Upper lobe of right lung (tissue), 1 donor: Measurements from ENCODE around the gene MBTPS2. TPM values are rescaled to one million over a fixed set of nuclear protein-coding genes. Genes with fewer than 3 reads are reported as not detected.

Source experiments
- ATAC-seq: fragments of 200-7000 bp; cut with Tn5 transposase; one replicate; pipeline ENCODE4 v1.9.1; 2020; ENCODE audit warnings: mild to moderate bottlenecking, moderate library complexity
- DNase-seq: peaks from one replicate; pipeline ENCODE4 v3.0.0-alpha.2; 2020
- H3K27ac ChIP-seq: fragments of 200-600 bp; one replicate; pipeline ENCODE4 v1.8.0; 2022
- H3K27me3 ChIP-seq: fragments of 200-600 bp; one replicate; pipeline ENCODE4 v1.8.0; 2022; ENCODE audit warnings: mild to moderate bottlenecking
- H3K36me3 ChIP-seq: fragments of 200-600 bp; one replicate; pipeline ENCODE4 v1.8.0; 2022
- H3K4me1 ChIP-seq: fragments of 200-600 bp; one replicate; pipeline ENCODE4 v1.8.0; 2022
- H3K4me3 ChIP-seq: fragments of 200-600 bp; one replicate; pipeline ENCODE4 v1.8.0; 2022; ENCODE audit warnings: mild to moderate bottlenecking
- H3K9me3 ChIP-seq: fragments of 200-600 bp; one replicate; pipeline ENCODE4 v1.8.0; 2022
- intact Hi-C: fragments of 100-400 bp; cut with DNase I; formaldehyde crosslinking; loops from one replicate; pipeline ENCODE4 v1.11.0; 2022
- total RNA-seq: library from RNA; stranded (reverse); fragmentation: NEBNext Ultra II Directional; extraction: Animal tissue kit (Norgen Biotek cat#: 25700); gene quantifications from one replicate; pipeline ENCODE4 v1.2.1, GENCODE V29; 2021
- TF ChIP-seq, protein P1 (sequence below): fragments of 200-600 bp; IDR thresholded peaks from one replicate; pipeline ENCODE4 v1.8.0; 2022; ENCODE audit warnings: antibody characterized with exemption
- donor health status: DM: no; HTN: yes; CAD: no; lungs with severe emphysema.

The MBTPS2 gene
- total RNA-seq, 1 donor from 2014 or later = 12.6 TPM

DNA sequence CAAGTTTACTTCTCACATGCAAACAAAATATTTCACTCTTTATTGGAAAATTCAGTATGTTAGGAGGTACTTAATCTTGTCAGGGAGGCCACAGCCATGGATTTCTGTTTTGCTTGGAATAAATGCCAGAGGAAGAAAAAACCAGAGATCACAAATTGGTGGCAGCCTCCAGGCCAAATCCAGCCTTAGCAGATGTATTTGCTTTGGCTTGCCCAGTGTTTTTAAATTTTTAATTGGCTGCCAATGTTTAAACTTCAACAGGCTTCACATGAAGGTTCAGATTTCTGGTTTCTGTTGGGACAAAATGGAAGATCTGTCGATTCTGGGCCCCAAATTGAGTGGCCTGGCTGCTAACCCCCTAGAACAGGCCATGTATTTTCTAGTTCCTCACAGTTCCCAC is 35.6 kb downstream of the MBTPS2 start:
- DNase-seq (no peak), ATAC-seq (no peak)
- Histone ChIP-seq H3K4me1 (no peaks in the 10 kb centered on the region), H3K27ac (no peak overlapping the region), H3K4me3 (no peak overlapping the region), H3K36me3 (no peaks in the 10 kb centered on the region), H3K27me3 (no peaks in the 10 kb centered on the region), H3K9me3 (no peaks in the 10 kb centered on the region)
- intact Hi-C loops = no loop called here
- TF ChIP-seq, protein P1, sequence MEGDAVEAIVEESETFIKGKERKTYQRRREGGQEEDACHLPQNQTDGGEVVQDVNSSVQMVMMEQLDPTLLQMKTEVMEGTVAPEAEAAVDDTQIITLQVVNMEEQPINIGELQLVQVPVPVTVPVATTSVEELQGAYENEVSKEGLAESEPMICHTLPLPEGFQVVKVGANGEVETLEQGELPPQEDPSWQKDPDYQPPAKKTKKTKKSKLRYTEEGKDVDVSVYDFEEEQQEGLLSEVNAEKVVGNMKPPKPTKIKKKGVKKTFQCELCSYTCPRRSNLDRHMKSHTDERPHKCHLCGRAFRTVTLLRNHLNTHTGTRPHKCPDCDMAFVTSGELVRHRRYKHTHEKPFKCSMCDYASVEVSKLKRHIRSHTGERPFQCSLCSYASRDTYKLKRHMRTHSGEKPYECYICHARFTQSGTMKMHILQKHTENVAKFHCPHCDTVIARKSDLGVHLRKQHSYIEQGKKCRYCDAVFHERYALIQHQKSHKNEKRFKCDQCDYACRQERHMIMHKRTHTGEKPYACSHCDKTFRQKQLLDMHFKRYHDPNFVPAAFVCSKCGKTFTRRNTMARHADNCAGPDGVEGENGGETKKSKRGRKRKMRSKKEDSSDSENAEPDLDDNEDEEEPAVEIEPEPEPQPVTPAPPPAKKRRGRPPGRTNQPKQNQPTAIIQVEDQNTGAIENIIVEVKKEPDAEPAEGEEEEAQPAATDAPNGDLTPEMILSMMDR = no peak

DNA sequence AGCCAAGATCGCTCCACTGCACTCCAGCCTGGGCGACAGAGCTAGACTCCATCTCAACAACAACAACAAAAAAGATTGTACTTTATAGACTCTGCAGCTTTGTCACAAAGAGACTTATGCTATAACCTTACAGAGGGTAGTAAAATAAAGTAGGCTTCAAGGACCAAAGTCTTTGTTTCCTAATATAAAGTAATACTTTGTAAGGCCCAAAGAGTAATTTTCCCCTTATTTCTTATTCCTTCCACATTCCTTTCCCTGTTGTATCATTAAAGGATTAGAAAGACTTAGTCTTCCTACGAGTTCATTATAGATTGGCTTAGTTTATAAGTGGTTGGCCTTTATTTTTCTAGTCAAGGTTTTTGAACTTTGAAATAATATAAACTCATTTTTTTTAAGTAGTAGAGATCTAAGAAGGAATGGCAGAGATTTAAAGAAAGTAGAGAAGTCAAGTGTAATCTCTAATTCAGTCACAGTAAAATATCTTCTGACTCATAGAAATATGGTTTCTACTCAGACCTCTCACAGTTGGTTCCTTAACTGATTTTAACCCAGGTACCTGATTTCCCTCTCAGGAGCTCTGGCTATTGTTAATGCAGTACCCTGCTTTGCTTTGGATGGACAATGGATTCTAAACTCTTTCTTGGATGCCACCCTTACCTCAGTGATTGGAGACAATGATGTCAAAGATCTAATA is 42.6 kb downstream of the MBTPS2 start:
- Histone ChIP-seq H3K27me3 (no peaks in the 10 kb centered on the region), H3K9me3 (no peaks in the 10 kb centered on the region), H3K27ac (no peak overlapping the region), H3K36me3 (no peaks in the 10 kb centered on the region), H3K4me1 (no peaks in the 10 kb centered on the region), H3K4me3 (no peak overlapping the region)
- intact Hi-C loops = no loop called here
- TF ChIP-seq, protein P1 = no peak
- no peak for DNase-seq
- no peak for ATAC-seq

DNA sequence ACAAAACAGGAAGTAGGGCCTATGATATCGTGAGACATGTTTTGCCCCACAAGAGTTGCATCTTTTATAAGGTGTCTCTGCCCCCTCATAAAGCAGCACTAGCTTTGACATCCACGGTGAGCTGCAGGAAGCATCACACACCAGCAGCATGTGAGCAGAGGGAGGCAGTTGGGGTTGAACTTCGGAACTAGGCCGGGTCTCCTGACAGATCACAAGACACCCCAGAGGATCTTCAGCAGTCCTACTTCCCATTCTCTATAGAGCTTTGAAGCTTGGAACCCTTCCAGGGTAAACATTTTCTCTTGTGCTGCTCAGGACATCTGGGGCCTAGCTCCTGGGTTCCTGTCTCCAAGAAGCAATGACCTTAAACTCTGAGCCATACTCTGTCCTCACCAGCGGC is 43.8 kb downstream of the MBTPS2 start:
- Histone ChIP-seq H3K4me1 (no peaks in the 10 kb centered on the region), H3K4me3 (no peak overlapping the region), H3K27ac (no peak overlapping the region), H3K9me3 (no peaks in the 10 kb centered on the region), H3K27me3 (no peaks in the 10 kb centered on the region), H3K36me3 (no peaks in the 10 kb centered on the region)
- ATAC-seq = peak; percentile 77
- intact Hi-C loops = no loop called here
- no peak for DNase-seq
- TF ChIP-seq, protein P1 = no peak

DNA sequence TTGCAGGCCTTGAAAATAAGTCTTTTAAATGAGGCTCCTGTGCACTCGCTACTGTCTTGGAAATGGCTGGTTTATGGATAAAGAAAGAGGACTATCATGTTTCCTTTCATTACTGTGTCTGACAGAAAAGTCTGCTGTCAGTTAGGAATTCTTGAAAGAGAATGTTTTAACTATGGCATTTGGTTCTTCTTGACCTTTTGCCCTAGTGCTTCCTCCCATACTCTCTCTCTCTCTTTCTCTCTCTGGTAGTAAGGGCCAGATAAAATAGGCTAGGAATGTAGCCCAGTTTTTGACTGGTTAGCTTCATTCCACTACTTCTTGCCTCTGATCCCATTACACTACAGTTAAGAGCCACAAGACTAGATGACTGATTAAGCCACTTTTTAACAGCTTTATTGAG is 46.2 kb downstream of the MBTPS2 start:
- intact Hi-C loops = no loop called here
- Histone ChIP-seq H3K4me1 (no peaks in the 10 kb centered on the region), H3K9me3 (no peaks in the 10 kb centered on the region), H3K27ac (no peak overlapping the region), H3K4me3 (no peak overlapping the region), H3K27me3 (no peaks in the 10 kb centered on the region), H3K36me3 (no peaks in the 10 kb centered on the region)
- TF ChIP-seq, protein P1 = no peak
- ATAC-seq (no peak), DNase-seq (no peak)

DNA sequence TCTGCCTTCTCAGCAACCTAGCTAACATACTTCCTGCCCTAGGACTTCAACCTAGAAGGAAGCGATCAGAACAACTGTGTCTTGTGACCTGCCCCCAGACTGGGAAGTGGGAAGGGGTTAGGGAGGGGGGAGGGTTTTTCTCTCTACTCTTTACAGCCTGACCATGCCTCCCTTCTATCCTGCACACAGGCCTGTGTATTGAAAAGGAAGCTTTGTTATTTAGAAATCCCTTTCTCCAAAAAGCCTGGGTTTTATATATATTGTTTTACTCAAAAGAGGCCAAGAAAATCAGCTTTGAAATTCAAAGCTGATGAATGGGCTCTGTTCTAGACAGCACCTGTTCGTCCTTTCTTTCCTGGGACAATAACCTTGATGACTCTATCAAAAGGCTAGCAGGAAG is 65.9 kb downstream of the MBTPS2 start:
- TF ChIP-seq, protein P1 = no peak
- H3K36me3 ChIP-seq = no peaks in the 10 kb centered on the region
- no peaks in the 10 kb centered on the region for H3K27me3 ChIP-seq
- no peaks in the 10 kb centered on the region for H3K9me3 ChIP-seq
- ATAC-seq = no peak
- intact Hi-C loops = no loop called here
- DNase-seq = no peak
- no peaks in the 10 kb centered on the region for H3K4me1 ChIP-seq
- no peak overlapping the region for H3K4me3 ChIP-seq
- no peak overlapping the region for H3K27ac ChIP-seq

DNA sequence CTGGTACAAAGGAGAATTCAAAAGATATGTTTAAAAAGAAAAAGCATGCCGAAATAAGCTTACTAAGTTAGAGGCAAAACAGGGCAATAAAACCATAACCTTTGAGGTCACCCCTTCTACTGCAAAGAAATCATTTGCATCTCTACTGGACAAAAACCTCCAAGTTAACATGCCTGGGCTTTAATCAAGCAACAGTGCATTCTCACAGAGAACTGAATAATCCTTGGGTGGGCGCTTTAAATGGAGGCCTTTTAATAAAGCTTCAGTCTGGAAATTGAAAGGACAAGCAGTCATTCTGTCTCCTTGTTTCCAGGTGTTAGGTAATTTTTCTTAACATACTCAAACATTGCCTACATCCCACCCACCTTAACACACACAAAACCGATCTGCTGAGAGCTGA is 66.5 kb downstream of the MBTPS2 start:
- TF ChIP-seq, protein P1 = no peak
- ATAC-seq = no peak

More for the DNA sequence above, 66.5 kb downstream of the MBTPS2 start:
- H3K36me3 ChIP-seq = no peaks in the 10 kb centered on the region
- no peaks in the 10 kb centered on the region for H3K9me3 ChIP-seq
- no peak overlapping the region for H3K27ac ChIP-seq
- intact Hi-C loops = no loop called here
- no peaks in the 10 kb centered on the region for H3K27me3 ChIP-seq
- H3K4me1 ChIP-seq = no peaks in the 10 kb centered on the region
- H3K4me3 ChIP-seq = no peak overlapping the region
- DNase-seq = no peak
